IMR-90 (cell line): ENCODE results near the gene RFTN1. TPM values are rescaled to one million over a fixed set of nuclear protein-coding genes. Genes with fewer than 3 reads are reported as not detected.

Experiments used
- ATAC-seq: fragments of 200-7000 bp; cut with Tn5 transposase; 2 replicates; pipeline ENCODE4 v1.9.1; 2020; ENCODE audit warnings: low read depth, mild to moderate bottlenecking, moderate library complexity
- BruUV-seq: library from RNA; stranded (reverse); fragments of 400-500 nt; replicated peaks from 2 replicates; lab custom pipeline; 2021; lab: Mats Ljungman, UMichigan
- CTCF ChIA-PET: fragments of 300-600 bp; formaldehyde crosslinking; extraction: SDS; loops from one replicate; lab custom pipeline; 2021; ENCODE audit warnings: antibody characterized with exemption; lab: Yijun Ruan, JAX
- POLR2A ChIA-PET: fragments of 300-600 bp; sonication (Branson Sonifier 250); formaldehyde crosslinking; loops from one replicate; lab custom pipeline; 2022; ENCODE audit warnings: antibody characterized with exemption; ENCODE audit not compliant: unreplicated experiment; lab: Charles Lee
- DNase-seq: peaks from one replicate; pipeline ENCODE4 v3.0.0; 2013
- H2AFZ ChIP-seq: replicated peaks from 2 replicates; pipeline ENCODE3; 2013; ENCODE audit warnings: low read length, mild to moderate bottlenecking; ENCODE audit not compliant: poor library complexity
- H2AK5ac ChIP-seq: 2 replicates; pipeline ENCODE4 v1.6.1; 2013; ENCODE audit warnings: low read depth, low read length, inconsistent platforms
- H2AK9ac ChIP-seq: replicated peaks from 2 replicates; pipeline ENCODE3; 2013; ENCODE audit warnings: mild to moderate bottlenecking, low read depth, low read length, moderate library complexity; ENCODE audit not compliant: poor library complexity
- H2BK120ac ChIP-seq: 2 replicates; pipeline ENCODE4 v1.6.1; 2013; ENCODE audit warnings: low read depth, low read length, inconsistent platforms
- H2BK15ac ChIP-seq: 3 replicates; pipeline ENCODE4 v1.6.1; 2013; ENCODE audit warnings: low read depth, low read length, inconsistent platforms
- H2BK20ac ChIP-seq: 2 replicates; pipeline ENCODE4 v1.6.1; 2013; ENCODE audit warnings: low read depth, mild to moderate bottlenecking, inconsistent platforms, low read length, moderate library complexity
- H2BK5ac ChIP-seq: 2 replicates; pipeline ENCODE4 v1.6.1; 2013; ENCODE audit warnings: mild to moderate bottlenecking, low read depth, low read length, inconsistent platforms; ENCODE audit not compliant: poor library complexity, severe bottlenecking
- H3K14ac ChIP-seq: replicated peaks from 2 replicates; pipeline ENCODE4 v1.6.1; 2013; ENCODE audit warnings: low read depth, low read length, inconsistent platforms
- H3K18ac ChIP-seq: 2 replicates; pipeline ENCODE4 v1.6.1; 2013; ENCODE audit warnings: low read depth, low read length, control low read depth
- H3K23ac ChIP-seq: 2 replicates; pipeline ENCODE4 v1.6.1; 2013; ENCODE audit warnings: low read depth, low read length, inconsistent platforms
- H3K27ac ChIP-seq: 2 replicates; pipeline ENCODE4 v1.5.1; 2013; ENCODE audit warnings: mild to moderate bottlenecking, control low read depth, low read length; ENCODE audit not compliant: insufficient read depth
- H3K27me3 ChIP-seq: 2 replicates; pipeline ENCODE4 v1.6.1; 2013; ENCODE audit warnings: low read length; ENCODE audit not compliant: control insufficient read depth, insufficient read depth
- H3K36me3 ChIP-seq: 2 replicates; pipeline ENCODE4 v1.6.1; 2013; ENCODE audit warnings: low read length, mixed read lengths; ENCODE audit not compliant: control insufficient read depth, insufficient read depth
- H3K4ac ChIP-seq: 2 replicates; pipeline ENCODE4 v1.6.1; 2013; ENCODE audit warnings: low read depth, low read length, inconsistent platforms
- H3K4me1 ChIP-seq: 2 replicates; pipeline ENCODE4 v1.6.1; 2013; ENCODE audit warnings: low read length, mixed read lengths; ENCODE audit not compliant: control insufficient read depth, insufficient read depth
- H3K4me2 ChIP-seq: 2 replicates; pipeline ENCODE4 v1.6.1; 2013; ENCODE audit warnings: low read depth, mild to moderate bottlenecking, control low read depth, low read length, moderate library complexity
- H3K4me3 ChIP-seq: 2 replicates; pipeline ENCODE4 v1.5.1; 2013; ENCODE audit warnings: low read depth, mild to moderate bottlenecking, control low read depth, low read length, moderate library complexity; ENCODE audit not compliant: insufficient read depth
- H3K56ac ChIP-seq: 2 replicates; pipeline ENCODE4 v1.6.1; 2013; ENCODE audit warnings: low read length, inconsistent platforms; ENCODE audit not compliant: insufficient read depth; ENCODE audit errors: extremely low read depth
- H3K79me1 ChIP-seq, 2 experiments: 2 replicates each; pipeline ENCODE4 v1.6.1; 2013; ENCODE audit warnings: low read length in 2 of 2, inconsistent platforms in 1 of 2, low read depth in 1 of 2
- H3K9ac ChIP-seq: 2 replicates; pipeline ENCODE4 v1.6.1; 2013; ENCODE audit warnings: low read depth, low read length, control low read depth
- H3K9me1 ChIP-seq: 2 replicates; pipeline ENCODE4 v1.6.1; 2013; ENCODE audit warnings: low read length, inconsistent platforms; ENCODE audit not compliant: insufficient read depth
- H3K9me3 ChIP-seq: 2 replicates; pipeline ENCODE4 v1.6.1; 2013; ENCODE audit warnings: low read length; ENCODE audit not compliant: control insufficient read depth, insufficient read depth
- H4K20me1 ChIP-seq: 2 replicates; pipeline ENCODE4 v1.6.1; 2013; ENCODE audit warnings: low read length, inconsistent platforms; ENCODE audit not compliant: insufficient read depth
- H4K5ac ChIP-seq: 2 replicates; pipeline ENCODE4 v1.6.1; 2013; ENCODE audit warnings: mild to moderate bottlenecking, low read depth, low read length, control low read depth
- H4K8ac ChIP-seq, 2 experiments: 2 replicates each; pipeline ENCODE4 v1.6.1; 2013; ENCODE audit warnings: low read depth in 2 of 2, low read length in 2 of 2, control low read depth in 1 of 2, inconsistent platforms in 1 of 2
- H4K91ac ChIP-seq: 2 replicates; pipeline ENCODE4 v1.6.1; 2013; ENCODE audit warnings: low read depth, low read length, inconsistent platforms; ENCODE audit not compliant: insufficient read depth
- BHLHE40 ChIP-seq: fragments of 150-350 bp; IDR thresholded peaks from 2 replicates; pipeline ENCODE4 v1.6.1; 2016; ENCODE audit warnings: mild to moderate bottlenecking, low read depth, low read length
- CHD1 ChIP-seq: IDR thresholded peaks from 2 replicates; pipeline ENCODE4 v1.6.1; 2012; ENCODE audit warnings: low read depth, low read length, improper control_type of control experiment
- CTCF ChIP-seq: conservative IDR thresholded peaks from 2 replicates; pipeline ENCODE4 v1.5.1; 2012; ENCODE audit warnings: mild to moderate bottlenecking, low read depth, low read length, improper control_type of control experiment
- FOS ChIP-seq: fragments of 150-350 bp; IDR thresholded peaks from 2 replicates; pipeline ENCODE4 v1.6.1; 2016; ENCODE audit warnings: low read depth, low read length
- MAZ ChIP-seq: IDR thresholded peaks from 2 replicates; pipeline ENCODE4 v1.6.1; 2012; ENCODE audit warnings: low read depth, mild to moderate bottlenecking, low read length, improper control_type of control experiment, moderate library complexity, borderline replicate concordance
- POLR2A ChIP-seq: IDR thresholded peaks from 2 replicates; pipeline ENCODE4 v1.6.1; 2012; ENCODE audit warnings: mild to moderate bottlenecking, low read depth, low read length
- RCOR1 ChIP-seq: IDR thresholded peaks from 2 replicates; pipeline ENCODE4 v1.6.1; 2012; ENCODE audit warnings: mild to moderate bottlenecking, low read length, improper control_type of control experiment; ENCODE audit not compliant: insufficient replicate concordance
- SMC3 ChIP-seq: fragments of 150-350 bp; IDR thresholded peaks from 2 replicates; pipeline ENCODE4 v1.6.1; 2016; ENCODE audit warnings: low read depth, mild to moderate bottlenecking, antibody characterized with exemption, low read length, moderate library complexity
- USF2 ChIP-seq: fragments of 150-350 bp; IDR thresholded peaks from 2 replicates; pipeline ENCODE4 v1.6.1; 2017; ENCODE audit warnings: mild to moderate bottlenecking, antibody characterized with exemption, low read length, low read depth
- WGBS, 2 experiments: methylation state at CpG; one replicate each; pipeline versions ENCODE4 v1.1.5 to v1.1.7; 2013; ENCODE audit warnings: missing lambda C conversion rate in 2 of 2; ENCODE audit not compliant: insufficient read length in 1 of 2; ENCODE audit errors: extremely low coverage in 2 of 2; 5-methylcytosine and 5-hydroxymethylcytosine counted together
- dilution Hi-C: fragments of 300-500 bp; cut with HindIII; formaldehyde crosslinking; loops from one replicate; pipeline ENCODE4 v1.14.3; 2018; ENCODE audit warnings: low sequenced_read_pairs; ENCODE audit not compliant: unreplicated experiment
- in situ Hi-C: fragments of 300-500 bp; cut with MboI; formaldehyde crosslinking; loops from 3 replicates; pipeline ENCODE4 v1.14.3; 2019; ENCODE audit warnings: low sequenced_read_pairs, inconsistent platforms, mixed read lengths
- intact Hi-C: fragments of 100-400 bp; cut with micrococcal nuclease; formaldehyde crosslinking; loops from 2 replicates; pipeline ENCODE4 v1.10.0; 2022
- polyA plus RNA-seq, 3 experiments: library from polyadenylated mRNA; depleted of rRNA; stranded (reverse); fragments of >200 nt; gene quantifications; 2 replicates each; pipeline ENCODE4 v1.2.3, GENCODE V29; 2012; ENCODE audit warnings: low replicate concordance in 1 of 3
- total RNA-seq: library from RNA; depleted of rRNA; stranded (reverse); fragments of >200 nt; gene quantifications from 2 replicates; pipeline ENCODE4 v1.2.3, GENCODE V29; 2012

RFTN1 gene
- total and polyA plus RNA-seq, 2 of the 4 experiments (the other 2 are of a cell fraction): 45.0 to 52.0 TPM

- no peak overlapping the region for H2BK120ac ChIP-seq
- no peak overlapping the region for H4K91ac ChIP-seq
- no peak for DNase-seq
- in situ Hi-C loops (no loop called here), dilution Hi-C loops (no loop called here), intact Hi-C loops (no loop called here)
- no peak for ATAC-seq
- no peak overlapping the region for H4K8ac ChIP-seq
- no peak overlapping the region for H2BK20ac ChIP-seq
- H2BK15ac ChIP-seq: no peak overlapping the region
- peaks cover 2% of the 10 kb centered on the region for H3K4me1 ChIP-seq
- H4K20me1 ChIP-seq: peaks cover 19% of the 10 kb centered on the region
- H3K36me3 ChIP-seq: peaks cover 11% of the 10 kb centered on the region
- no peak overlapping the region for H3K4me3 ChIP-seq
- H3K9me3 ChIP-seq: no peaks in the 10 kb centered on the region
- no peak overlapping the region for H4K5ac ChIP-seq
- H3K23ac ChIP-seq: no peak overlapping the region
- ChIA-PET POLR2A (no interaction called here), CTCF (interaction anchor here (0.5 kb wide), 1 partner anchor 52 kb away, joined by 3 read pairs; no protein-coding TSS in a partner anchor)
- no peak overlapping the region for H3K56ac ChIP-seq
- H3K14ac ChIP-seq: no peak overlapping the region
- H3K4me2 ChIP-seq: no peak overlapping the region
- no peak overlapping the region for H2AK9ac ChIP-seq
- H3K4ac ChIP-seq: no peak overlapping the region
- no peak overlapping the region for H3K9ac ChIP-seq
- no peak overlapping the region for H2BK5ac ChIP-seq
- no peak overlapping the region for H2AFZ ChIP-seq
- H3K27ac ChIP-seq: no peak overlapping the region
- H2AK5ac ChIP-seq: no peak overlapping the region
- H3K27me3 ChIP-seq: no peaks in the 10 kb centered on the region
- H3K18ac ChIP-seq: no peak overlapping the region
- TF ChIP-seq USF2 (no peak), FOS (no peak), CTCF (no peak), CHD1 (no peak), RCOR1 (no peak), BHLHE40 (no peak), SMC3 (no peak), POLR2A (no peak), MAZ (no peak)
- peaks cover 6% of the 10 kb centered on the region; the same call in 1 of the 2 replicates for H3K9me1 ChIP-seq
- no CpG with 5 or more reads among the region's 1 CpG for WGBS, 2 experiments
- H3K79me1 ChIP-seq: peaks cover 10 to 19% of the 10 kb centered on the region in 2 experiments; a peak in 3 of 4 replicates
- BruUV-seq: no TSS peak
Observed at GRCh38 chr3:16343101-16343500, 170.4 kb downstream of the RFTN1 start.
